NCI-H526 treated with DMSO at 0.1 percent for 48 hours (cell line): ENCODE data around the gene FOXC1.

Source experiments
- DNase-seq: peaks from one replicate; lab custom pipeline; 2025; lab: John Stamatoyannopoulos, UW

The FOXC1 gene

DNA sequence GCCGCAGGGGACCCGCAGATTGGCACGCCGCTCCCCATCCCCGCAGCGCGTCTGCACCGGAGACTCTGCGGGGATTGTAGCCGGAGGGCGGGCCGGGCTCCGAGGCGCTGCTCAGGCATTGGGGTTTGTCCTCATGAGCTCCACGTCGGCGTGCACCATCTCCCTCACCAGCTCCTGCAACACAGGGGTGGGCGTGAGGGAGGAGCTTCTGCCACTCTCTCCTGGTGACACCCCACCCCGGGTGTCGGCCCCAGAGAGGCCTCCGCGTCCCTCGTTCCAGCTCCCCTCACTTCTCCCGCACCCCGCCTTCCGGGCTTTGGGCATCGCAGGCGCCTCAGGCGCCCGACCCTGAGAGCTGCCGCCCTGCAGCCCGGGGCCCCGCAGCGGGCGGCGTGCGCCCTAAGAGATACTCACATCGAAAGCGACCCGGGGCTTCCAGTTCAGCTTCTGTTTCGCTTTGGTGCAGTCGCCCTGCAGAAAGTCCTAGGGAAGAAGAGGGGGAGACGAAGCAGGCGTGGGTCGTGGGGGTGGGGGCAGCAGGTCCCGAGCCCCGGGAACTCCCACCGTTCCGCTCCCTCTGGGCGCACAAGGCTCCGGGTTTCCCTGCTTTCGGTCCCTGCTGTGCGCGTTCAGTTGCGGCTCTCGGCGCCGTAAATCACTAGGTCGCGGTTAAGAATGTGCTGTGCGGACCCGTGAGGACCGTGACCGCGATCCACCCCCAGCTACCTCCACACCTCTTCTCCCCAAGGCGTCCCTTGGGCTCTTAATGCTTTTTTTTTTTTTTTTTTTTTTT lies 14.5 kb downstream of the FOXC1 start:
- DNase-seq: no peak

DNA sequence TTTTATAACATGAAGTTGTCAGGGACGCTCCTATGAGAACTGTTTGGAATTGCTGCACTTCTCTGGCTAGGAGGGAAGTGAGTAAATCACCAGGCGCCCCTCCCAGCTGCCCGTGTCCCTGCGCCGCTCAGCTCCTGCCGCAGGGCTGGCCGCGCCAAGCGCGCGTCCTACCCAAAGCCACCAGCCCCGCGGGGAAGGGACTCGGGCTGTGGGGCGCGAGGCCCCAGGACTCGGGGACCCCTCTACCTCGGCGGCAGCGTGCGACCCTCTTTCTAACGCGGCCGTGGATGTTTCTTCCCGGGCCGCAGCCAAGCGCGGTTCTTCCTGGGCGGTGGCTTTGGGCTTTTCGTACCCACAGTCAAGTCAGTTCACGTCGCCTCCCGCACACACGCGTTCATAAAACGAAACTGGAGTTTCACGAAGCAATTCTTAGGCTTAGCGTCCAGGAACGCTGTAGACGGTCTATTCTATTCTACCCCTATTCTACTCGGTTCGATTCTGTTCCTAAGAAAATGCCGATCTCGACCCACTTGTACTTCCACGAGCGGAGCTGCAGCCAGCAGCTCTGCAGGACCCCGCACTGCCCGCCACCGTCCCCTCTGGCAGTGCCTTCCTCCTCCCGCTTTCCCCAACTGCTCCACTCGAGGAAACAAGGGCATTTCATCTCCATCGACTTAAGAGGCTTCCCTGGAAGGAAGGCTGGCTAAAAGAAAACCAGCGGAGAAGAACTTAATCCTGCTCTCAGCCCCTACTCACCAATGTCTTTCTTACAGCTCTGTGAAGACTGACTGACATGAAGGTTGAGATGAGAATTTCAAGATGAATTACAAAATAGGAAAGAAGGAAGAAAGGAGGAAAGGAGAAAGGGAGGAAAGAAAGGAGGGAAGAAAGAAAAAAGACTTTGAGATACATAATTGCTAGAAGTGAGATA lies 15.4 kb downstream of the FOXC1 start:
- DNase-seq: no peak

DNA sequence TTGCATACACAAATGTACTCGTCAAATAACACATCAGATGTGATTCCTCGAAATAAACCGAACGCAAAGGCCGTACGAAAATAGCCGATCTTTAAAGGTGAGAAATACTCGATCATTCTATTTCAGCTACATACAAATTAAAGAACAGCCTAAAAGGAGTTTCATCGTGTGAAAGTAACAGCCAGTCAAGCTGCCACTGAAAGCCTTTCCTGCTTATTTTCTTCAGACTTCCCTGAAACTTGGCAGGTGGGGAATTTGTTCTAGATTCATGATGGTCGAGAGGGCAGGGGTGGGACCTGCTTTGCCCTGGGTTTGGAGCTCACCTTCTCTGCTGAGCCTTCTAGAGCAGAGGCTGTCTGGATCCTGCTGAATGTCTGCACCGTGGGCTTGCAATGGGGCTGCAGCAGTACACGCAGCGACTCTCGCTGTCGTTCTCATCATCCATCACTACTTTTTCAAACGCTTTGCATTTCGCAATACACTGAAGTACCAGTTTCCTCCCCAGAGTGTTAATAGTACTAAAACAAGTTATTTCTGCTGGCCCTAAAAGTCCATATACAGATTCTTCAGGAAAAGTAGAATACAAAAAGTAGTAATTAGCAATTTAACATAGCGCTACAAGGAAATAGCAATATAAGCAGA lies 16.2 kb downstream of the FOXC1 start:
- no peak for DNase-seq

DNA sequence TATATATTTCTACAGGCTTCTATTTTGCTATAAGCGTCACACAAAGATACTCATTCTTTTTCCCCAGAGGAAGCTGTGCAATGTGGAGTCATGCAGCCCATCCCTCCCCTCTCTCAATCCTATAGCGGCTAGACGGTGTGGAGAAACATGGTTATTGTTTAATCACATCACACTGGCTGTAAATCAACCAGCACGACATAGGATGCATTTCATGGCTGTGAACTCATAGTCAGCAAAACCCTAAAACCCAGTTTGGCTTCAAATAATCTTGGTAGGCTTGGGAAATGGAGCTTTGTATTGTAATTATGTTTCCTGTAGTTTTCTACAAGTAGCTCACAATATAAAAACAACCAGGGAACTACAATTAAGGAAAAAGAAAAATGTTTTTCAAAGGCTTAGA lies 16.8 kb downstream of the FOXC1 start:
- no peak for DNase-seq

DNA sequence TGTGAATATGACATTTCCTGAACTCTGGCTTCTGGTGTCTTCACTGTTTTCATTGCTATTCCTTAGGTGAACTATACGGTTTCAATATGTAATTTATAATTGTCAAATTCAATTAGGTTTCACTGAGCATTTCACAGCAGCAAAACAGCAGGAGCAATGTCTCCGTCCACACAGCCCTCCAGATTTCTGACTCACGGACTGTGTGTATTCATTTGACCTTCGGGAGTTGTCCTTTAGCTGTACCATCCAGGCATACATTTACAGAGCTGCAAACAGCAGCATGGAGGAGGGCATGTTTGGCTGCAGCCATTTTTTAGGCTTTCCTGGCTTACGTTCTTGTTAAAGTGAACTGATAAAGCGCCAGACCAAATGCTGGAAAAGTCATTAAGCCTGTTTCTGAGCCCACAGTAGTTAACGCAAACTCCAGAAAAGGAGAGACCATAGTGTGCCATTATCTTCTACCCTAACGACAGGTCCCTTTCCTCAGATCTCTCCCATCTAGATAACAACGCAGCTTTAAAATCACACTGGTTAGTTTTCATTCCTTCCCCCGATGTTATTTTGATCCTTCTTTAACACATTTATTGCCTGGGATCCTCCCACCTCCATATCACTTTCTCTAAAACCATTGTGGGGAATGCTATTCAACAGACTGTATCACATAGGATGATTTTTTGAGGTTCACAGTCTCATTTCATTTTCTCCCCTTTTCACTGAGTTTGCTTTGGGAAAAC lies 18.3 kb downstream of the FOXC1 start:
- DNase-seq: no peak

DNA sequence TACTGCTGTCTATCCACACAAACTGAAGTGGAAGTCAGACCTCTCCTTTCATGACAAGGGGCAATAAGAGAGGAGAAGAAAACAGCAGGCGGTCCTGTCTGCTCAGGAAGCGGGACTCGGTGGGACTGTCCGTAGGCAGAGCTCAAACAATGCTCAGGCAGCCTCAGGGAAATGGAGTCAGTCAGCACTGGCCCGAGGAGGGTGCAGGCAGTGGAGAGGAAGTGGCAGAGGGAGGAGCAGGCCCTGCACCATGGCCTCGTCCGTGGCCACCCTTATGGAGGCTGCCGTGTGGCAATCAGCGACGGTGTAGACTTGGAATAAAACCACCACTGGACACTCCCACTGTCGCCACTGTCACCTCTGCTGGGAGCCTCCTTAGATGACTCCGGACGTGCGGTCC lies 19.6 kb downstream of the FOXC1 start:
- DNase-seq: no peak

DNA sequence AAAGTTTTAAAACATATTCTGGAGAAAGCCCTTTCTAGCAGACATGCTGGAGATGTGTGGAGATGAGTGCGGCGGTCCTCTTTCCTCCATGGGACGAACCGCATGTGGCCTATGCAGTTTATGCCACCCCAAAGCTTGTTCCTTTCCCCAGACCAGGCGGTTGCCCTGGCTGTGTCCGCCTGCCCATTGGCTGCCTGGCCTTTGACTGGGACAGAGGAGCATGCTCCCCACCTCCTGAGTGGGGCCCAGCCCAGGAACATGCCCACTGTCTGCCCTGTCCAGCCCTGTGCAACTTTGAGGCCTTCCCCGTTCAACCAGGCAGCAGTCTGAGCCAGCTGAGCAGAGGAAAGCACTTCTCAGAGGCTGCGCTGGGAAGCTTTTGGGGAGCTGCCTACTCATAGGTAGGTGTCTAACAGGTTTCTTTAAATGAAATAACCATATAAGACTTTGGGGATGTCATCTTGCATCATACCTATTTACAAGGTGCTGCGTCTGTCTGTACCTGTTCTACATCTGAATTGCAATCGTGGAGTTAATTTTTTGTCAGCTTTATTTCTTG lies 20.6 kb downstream of the FOXC1 start:
- DNase-seq: no peak

DNA sequence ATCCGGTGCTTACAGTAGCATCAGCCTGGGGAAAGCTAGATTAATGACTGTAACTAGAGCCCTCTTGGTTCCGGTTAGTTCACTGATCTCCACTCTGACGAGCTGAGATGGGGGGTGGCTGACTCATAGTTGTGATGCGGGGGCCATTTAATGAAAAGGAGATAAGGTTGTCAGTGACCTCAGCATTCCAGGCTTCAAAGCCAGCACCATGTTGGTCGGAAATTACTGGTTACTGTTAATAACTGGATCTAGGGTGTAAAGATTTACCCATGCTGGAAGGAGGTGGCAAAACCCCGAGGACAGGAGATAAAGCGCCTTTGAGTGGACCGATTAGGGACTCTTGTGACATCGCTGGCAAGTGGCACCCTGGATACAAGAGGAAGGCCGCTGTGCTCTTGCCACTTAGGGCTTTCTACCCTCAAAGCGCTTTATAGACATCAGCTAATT lies 21.1 kb downstream of the FOXC1 start:
- DNase-seq: no peak

DNA sequence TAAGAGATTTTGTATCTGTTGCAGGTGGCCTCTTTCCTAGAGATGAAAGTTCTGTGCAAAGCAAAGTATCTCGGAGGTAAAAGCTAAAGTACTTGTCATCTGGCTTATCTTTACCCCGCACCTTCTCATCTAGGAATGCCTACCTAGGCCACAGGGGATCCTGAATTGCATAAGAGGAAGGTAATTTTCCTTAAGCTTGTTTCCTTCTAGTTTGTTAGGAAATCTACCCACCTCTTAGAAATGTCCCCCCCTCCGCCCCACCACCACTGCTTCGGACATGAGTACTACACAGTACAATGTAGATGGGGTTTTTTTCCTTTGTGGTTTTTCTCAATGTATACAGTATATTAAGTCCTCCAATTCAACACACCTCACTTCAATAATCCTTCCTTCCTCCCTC lies 21.5 kb downstream of the FOXC1 start:
- no peak for DNase-seq

DNA sequence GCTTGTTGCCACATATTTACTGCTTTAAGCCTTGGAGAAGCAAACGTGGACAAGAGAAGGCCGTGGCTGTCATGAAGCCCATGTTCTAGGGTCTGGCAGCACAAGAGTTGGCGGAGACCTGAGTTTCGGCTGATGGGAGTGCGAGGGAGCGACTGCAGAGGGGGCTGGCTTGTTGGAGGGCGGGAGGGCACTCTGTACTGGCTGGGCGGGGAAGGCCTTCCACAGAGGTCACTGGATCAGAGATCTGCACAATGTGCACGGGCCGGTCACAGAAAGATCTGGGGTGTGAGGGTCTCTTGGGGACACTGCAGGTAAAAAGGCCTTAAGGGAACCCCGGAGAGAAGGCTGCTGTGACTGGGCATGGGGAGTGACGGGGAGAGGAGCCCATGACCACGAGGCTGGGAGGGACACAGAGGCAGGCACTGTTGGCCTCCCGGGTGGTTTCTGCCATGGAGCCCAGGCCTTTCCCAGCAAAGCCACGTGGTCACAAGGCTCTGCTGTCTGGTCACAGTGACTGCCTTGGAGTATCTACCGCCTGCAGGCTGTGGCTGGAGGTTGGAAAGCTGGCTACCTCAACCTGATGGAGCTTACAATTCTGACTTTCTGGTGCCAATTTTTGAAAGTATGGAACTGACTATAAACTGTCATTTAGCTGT lies 23.8 kb downstream of the FOXC1 start:
- no peak for DNase-seq

DNA sequence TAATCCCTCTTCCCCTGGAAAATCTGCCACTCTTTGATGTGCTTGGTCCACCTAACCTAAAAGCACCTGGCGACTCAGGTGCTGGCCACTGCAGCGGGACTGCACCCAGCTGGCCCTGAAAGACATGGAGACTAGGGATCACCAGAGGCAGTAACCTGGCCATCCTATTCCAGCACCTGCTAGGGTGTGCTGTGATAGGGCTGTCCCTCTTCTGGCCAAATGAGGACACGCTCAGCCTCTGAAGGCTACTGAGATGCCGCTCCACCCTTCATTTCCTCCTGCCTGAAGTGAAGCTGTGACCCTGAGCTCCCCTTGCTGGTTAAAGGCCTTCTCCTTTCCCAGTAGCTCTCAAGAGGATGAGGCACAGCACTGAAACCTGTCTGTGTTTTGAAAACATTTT lies 24.4 kb downstream of the FOXC1 start:
- no peak for DNase-seq

DNA sequence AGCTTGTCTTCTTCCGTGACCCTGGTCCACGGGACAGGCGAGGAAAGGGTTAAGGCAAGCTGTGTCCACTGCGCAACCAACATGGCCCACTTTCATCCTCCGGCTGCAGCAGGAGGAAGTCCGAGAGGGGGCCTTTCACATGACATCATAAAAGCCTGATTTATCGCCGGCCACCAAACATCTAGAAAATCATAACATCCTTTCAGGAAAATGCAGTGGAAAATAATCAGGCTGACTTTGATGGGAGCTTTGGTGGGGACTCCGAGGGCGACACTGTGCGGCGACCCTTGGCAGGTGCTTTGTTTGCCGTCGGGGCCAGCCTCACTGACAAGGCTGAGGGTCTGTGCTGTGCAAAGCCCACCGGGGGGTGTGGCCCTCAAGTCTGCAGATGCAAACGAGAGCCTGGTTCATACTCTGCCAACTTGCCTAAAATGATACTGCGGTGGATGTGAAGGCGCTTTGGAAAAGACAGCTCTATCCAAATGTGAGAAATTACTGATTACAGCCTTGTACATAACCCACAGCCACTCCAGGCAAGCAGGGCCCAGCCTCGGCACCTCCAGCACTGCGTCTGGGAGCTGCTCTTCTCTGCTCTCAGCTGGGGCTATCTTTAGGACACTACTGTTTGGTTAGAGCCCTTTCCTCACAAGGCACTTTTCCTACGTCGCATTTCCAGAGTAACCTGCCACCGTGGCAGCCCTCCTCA lies 25.7 kb downstream of the FOXC1 start:
- DNase-seq: no peak

DNA sequence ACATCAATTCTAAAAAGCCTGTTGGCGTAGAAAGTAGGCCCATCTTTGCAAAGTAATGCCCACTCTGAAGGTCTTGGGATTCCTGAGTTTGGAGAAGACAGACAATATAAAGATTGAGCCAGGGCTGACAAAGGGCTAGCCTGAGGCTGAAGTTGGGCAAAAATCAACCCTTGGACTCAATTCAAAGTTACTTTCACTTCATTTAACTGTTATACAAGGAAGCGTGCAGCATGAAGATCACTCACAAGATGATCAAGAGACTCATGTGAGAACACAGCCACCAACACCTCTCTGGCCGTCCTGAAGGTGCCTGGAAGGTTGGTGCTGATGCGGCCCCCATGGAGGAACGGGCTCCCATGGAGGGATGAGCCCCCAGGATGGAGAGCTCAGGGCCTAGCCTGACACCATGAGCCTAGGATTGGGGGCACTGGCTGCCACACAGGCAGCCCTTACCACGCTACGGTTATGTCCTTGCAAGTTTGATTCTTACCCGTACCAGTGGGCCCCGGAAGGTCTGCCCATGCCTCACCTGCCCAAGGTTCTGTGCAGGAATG lies 26.6 kb downstream of the FOXC1 start:
- no peak for DNase-seq

DNA sequence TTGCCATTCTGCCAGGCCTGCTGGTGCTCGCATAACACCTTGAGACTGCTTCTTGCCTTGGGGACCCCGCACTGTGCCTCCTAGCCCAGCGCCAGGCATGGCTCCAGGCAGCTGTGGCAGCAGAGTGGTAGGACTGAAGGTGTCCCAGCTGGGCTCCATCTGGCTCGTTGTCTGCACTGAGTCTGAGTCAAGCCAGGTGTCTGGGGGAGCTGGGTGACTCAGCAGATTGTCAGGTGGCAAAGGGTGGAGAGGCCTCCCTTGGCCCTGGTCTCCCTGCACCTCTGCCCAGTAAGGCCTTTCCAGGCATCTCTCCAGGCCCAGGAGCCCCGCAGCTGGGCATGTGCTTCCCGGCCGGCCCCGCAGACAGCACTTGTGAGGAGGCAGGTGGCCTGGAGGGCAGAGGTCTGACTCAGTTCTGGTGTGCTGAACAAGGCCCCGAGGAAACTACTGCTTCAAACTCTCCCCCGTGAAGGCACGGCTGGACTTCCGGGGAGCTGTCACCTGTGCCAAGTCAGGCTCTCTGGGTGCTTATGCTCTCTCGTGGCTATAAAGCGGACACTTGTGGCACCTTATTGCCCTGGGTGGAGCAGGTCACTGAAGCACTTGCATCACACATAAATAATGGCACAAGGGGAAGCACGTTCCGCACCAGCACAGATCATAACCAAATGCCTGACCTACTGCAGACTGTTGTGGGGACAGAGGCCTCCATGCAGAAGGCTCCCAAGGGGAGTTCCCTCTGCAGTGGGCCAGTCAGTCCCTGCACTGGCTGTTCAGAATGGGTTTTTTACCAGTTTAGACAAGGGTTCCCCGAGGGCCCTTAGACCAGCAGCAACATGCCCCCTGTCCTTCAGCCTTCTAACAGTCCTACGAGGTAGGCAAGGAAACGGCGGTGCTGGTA lies 27.5 kb downstream of the FOXC1 start:
- no peak for DNase-seq

DNA sequence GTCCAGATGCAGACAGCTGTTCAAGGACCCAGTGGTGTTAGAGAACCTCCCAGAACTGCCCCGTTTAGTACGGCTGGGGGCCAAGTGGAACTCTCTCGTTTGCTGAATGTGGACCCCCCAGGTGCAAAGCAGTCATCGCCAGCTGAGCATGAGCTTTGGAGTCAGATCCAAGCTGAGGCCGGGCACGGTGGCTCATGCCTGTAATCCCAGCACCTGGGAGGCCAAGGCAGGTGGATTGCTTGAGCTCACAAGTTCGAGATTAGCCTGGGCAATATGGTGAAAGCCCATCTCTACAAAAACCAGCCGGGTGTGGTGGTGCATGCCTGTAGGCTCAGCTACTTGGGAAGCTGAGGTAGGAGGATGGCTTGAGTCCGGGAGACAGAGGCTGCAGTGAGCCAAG lies 29.7 kb downstream of the FOXC1 start:
- DNase-seq: no peak

DNA sequence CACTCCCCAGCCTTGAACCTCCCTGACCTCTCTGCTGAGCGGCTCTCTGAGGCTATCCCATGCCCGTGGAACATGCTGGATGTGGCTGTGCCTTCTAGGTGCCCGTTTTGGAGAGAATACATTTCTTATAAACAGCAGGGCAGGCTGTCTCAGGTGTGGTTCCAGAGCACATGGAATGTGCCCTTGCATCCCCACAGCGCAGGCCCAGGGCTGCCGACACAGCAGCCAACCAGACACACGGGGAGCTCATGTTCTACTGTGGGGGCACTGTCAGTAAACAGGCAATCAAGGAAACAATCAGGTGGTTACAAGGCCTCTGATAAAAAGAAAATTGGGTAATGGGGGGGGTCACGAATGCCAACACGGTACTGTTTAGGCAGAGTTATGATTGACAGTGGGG lies 30.8 kb downstream of the FOXC1 start:
- DNase-seq: no peak

DNA sequence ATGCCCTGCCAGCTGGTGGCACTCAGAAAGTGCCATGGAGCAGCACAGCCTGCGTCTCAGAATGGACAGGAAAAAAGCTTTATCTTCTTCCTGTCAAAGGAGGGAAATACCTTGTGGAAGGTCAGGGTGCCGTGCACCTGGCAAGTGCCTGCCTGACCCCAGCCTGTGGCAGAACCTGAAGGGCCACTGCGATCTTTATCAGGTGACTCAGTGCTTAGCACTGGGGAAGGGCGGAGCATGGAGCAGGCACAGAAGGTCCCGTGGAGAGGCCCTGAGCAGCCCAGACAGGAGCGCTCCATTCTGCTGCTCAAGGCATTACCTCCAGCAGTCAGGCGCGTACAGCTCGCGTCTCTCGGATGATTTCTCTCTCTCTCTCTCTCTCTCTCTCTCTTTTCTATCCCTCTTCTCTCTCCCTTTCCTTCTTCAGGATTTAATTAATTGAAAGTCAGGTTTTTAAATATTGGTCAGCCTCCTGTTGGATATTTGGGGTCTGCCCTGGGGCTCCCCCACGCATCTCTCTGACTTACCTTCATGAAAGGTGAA lies 31.7 kb downstream of the FOXC1 start:
- no peak for DNase-seq

DNA sequence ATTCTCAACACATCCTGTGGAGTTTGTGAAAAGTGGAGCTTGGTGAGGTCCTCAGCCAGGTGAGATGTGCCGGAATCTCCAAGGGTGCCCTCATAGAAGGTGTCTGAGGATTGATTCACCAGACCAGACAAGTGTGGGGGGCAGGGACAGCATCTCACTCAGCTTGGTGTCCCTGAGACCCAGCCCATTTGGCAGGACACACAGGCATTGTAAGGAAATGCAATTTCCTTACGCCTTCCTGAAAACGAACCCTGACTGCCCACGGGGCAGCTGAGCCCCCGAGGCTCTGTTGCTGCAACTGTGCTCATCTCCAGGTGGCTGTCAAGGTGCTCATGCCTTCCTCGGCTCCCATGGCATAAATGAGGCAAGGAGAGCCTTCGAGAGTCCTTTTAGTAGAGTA lies 33.4 kb downstream of the FOXC1 start:
- no peak for DNase-seq
